Measurements from ENCODE around the gene RAB1B. TPM values are rescaled to one million over a fixed set of nuclear protein-coding genes. Genes with fewer than 3 reads are reported as not detected.

RAB1B gene
- total RNA-seq, 1 donor from 2014 or later = 72.7 TPM

DNA sequence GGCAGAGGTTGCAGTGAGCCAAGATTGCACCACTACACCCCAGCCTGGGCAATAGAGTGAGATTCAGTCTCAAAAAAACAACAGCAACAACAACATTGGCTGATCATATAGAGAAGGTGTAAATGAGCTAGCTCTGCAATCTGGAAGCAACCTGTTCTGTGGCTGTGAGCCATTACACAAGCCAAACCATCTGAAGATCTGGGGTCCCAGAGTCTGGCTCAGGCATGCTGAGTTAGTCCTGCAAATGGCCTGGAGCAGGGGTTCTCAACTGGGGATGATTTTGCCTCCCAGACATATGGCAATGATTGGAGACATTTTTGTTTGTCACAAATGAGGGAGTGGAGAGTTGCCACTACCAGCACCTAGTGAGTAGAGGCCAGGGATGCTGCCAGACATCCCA is 42.3 kb upstream of the RAB1B start:
- intact Hi-C loops (cut with DNase I) = loop anchor here (10.0 kb wide), 1 partner anchor 59 kb away; the partner anchor contains the start of gene YIF1A
- Histone ChIP-seq H3K9me3 (no peaks in the 10 kb centered on the region), H3K27me3 (no peaks in the 10 kb centered on the region), H3K4me3 (no peak overlapping the region), H3K36me3 (peaks cover 0 to 14% of the 10 kb centered on the region in 2 donors), H3K4me1 (no peaks in the 10 kb centered on the region), H3K27ac (no peak overlapping the region)
- DNase-seq (ENCODE audit: extremely low spot score in 2 of 2) = no peak
- TF ChIP-seq POLR2AphosphoS5 (IDR thresholded peaks at IDR 0.05; ENCODE audit: insufficient read depth in 1 of 2, low read depth in 1 of 2) (no peak), POLR2A (IDR thresholded peaks at IDR 0.05) (no peak)
- TF ChIP-seq, protein P1, sequence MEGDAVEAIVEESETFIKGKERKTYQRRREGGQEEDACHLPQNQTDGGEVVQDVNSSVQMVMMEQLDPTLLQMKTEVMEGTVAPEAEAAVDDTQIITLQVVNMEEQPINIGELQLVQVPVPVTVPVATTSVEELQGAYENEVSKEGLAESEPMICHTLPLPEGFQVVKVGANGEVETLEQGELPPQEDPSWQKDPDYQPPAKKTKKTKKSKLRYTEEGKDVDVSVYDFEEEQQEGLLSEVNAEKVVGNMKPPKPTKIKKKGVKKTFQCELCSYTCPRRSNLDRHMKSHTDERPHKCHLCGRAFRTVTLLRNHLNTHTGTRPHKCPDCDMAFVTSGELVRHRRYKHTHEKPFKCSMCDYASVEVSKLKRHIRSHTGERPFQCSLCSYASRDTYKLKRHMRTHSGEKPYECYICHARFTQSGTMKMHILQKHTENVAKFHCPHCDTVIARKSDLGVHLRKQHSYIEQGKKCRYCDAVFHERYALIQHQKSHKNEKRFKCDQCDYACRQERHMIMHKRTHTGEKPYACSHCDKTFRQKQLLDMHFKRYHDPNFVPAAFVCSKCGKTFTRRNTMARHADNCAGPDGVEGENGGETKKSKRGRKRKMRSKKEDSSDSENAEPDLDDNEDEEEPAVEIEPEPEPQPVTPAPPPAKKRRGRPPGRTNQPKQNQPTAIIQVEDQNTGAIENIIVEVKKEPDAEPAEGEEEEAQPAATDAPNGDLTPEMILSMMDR (IDR thresholded peaks at IDR 0.05) = no peak

GRCh38 chr11:66227700-66228099 is 40.7 kb upstream of the RAB1B start:
- peaks cover 0 to 30% of the 10 kb centered on the region in 2 donors for H3K36me3 ChIP-seq
- no peak overlapping the region for H3K27ac ChIP-seq
- no peaks in the 10 kb centered on the region for H3K9me3 ChIP-seq
- TF ChIP-seq POLR2AphosphoS5 (IDR thresholded peaks at IDR 0.05; ENCODE audit: insufficient read depth in 1 of 2, low read depth in 1 of 2) (no peak), POLR2A (IDR thresholded peaks at IDR 0.05) (no peak)
- TF ChIP-seq, protein P1 (IDR thresholded peaks at IDR 0.05) = no peak
- no peak for DNase-seq (ENCODE audit: extremely low spot score in 2 of 2)
- intact Hi-C loops (cut with DNase I) = loop anchor here (10.0 kb wide), 1 partner anchor 57 kb away; the partner anchor contains the start of gene YIF1A
- H3K4me3 ChIP-seq = no peak overlapping the region
- no peaks in the 10 kb centered on the region for H3K4me1 ChIP-seq
- no peaks in the 10 kb centered on the region for H3K27me3 ChIP-seq

GRCh38 chr11:66228521-66228920 is 39.9 kb upstream of the RAB1B start:
- Histone ChIP-seq H3K27me3 (no peaks in the 10 kb centered on the region), H3K4me3 (no peak overlapping the region), H3K27ac (no peak overlapping the region), H3K4me1 (no peaks in the 10 kb centered on the region), H3K36me3 (peaks cover 0 to 39% of the 10 kb centered on the region in 2 donors), H3K9me3 (no peaks in the 10 kb centered on the region)
- intact Hi-C loops (cut with DNase I) = loop anchor here (10.0 kb wide), 1 partner anchor 56 kb away; the partner anchor contains the start of gene YIF1A
- no peak for DNase-seq (ENCODE audit: extremely low spot score in 2 of 2)
- TF ChIP-seq, protein P1 (IDR thresholded peaks at IDR 0.05) = no peak
- TF ChIP-seq POLR2AphosphoS5 (IDR thresholded peaks at IDR 0.05; ENCODE audit: insufficient read depth in 1 of 2, low read depth in 1 of 2) (no peak), POLR2A (IDR thresholded peaks at IDR 0.05) (no peak)

DNA sequence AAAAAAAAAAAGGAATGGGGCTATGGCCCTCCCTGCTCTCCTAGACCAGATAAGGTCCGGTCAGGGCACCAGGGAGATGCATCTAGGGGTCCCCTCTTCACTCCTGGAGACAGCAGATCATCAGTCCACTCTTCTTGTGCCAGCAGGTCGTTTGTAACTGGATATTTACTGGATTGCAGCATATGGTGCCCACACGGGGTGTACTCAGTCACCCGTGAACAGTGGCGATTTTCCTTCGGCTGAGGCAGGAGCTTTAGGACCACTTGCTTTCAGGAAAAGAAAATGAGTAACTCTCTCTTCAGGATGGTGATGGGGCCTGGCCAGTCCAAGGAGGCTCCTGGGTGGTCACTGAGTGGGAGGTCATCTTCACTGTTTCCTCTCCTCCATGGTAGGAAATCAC is 38.3 kb upstream of the RAB1B start:
- TF ChIP-seq, protein P1 (IDR thresholded peaks at IDR 0.05) = no peak
- TF ChIP-seq POLR2A (IDR thresholded peaks at IDR 0.05) (no peak), POLR2AphosphoS5 (IDR thresholded peaks at IDR 0.05; ENCODE audit: insufficient read depth in 1 of 2, low read depth in 1 of 2) (no peak)
- H3K27ac ChIP-seq = no peak overlapping the region
- no peaks in the 10 kb centered on the region for H3K9me3 ChIP-seq
- intact Hi-C loops (cut with DNase I) = no loop called here
- no peaks in the 10 kb centered on the region for H3K27me3 ChIP-seq
- H3K36me3 ChIP-seq = peaks cover 0 to 55% of the 10 kb centered on the region in 2 donors
- no peak overlapping the region for H3K4me3 ChIP-seq
- no peaks in the 10 kb centered on the region for H3K4me1 ChIP-seq
- DNase-seq (ENCODE audit: extremely low spot score in 2 of 2) = no peak

- Histone ChIP-seq H3K36me3 (peaks cover 0 to 63% of the 10 kb centered on the region in 2 donors), H3K4me1 (no peaks in the 10 kb centered on the region), H3K27ac (no peak overlapping the region), H3K4me3 (no peak overlapping the region), H3K27me3 (no peaks in the 10 kb centered on the region), H3K9me3 (no peaks in the 10 kb centered on the region)
- intact Hi-C loops (cut with DNase I) = no loop called here
- DNase-seq (ENCODE audit: extremely low spot score in 2 of 2) = no peak
- TF ChIP-seq POLR2AphosphoS5 (IDR thresholded peaks at IDR 0.05; ENCODE audit: insufficient read depth in 1 of 2, low read depth in 1 of 2) (no peak), POLR2A (IDR thresholded peaks at IDR 0.05) (no peak)
- TF ChIP-seq, protein P1 (IDR thresholded peaks at IDR 0.05) = no peak
These were observed 37.5 kb upstream of the RAB1B start for GRCh38 chr11:66230978-66231377.

Data from vagina (tissue), 2 donors.